DOHH2 (cell line): ENCODE results near the gene C1GALT1.

Experiments used
- CTCF ChIP-seq: fragments of 200-600 bp; sonication (generic); IDR thresholded peaks from one replicate; pipeline ENCODE4 v1.5.1; 2014; ENCODE audit warnings: antibody characterized with exemption, mild to moderate bottlenecking, low read depth, low read length; ENCODE audit not compliant: poor library complexity, severe bottlenecking
- EZH2phosphoT487 ChIP-seq: fragments of 200-600 bp; sonication (generic); IDR thresholded peaks from 2 replicates; pipeline ENCODE4 v1.6.1; 2017; ENCODE audit warnings: borderline replicate concordance, mild to moderate bottlenecking, antibody characterized with exemption, low read length, moderate library complexity, mixed read lengths

- TF ChIP-seq CTCF (no peak), EZH2phosphoT487 (no peak)
Measured at GRCh38 chr7:7135074-7135473, 47.3 kb upstream of the C1GALT1 start.
